A549 (cell line): Measurements from ENCODE around the gene FTH1. TPM values are rescaled to one million over a fixed set of nuclear protein-coding genes. Genes with fewer than 3 reads are reported as not detected.

Source experiments
- ATAC-seq, 2 experiments: fragments of 200-7000 bp in 1 of 2; fragments of >200 bp in 1 of 2; cut with Nextera tagmentation in 1 of 2; cut with Tn5 transposase in 1 of 2; 3 replicates each; pipeline versions ENCODE4 v1.8.0 to v1.9.1; 2018 to 2020; ENCODE audit warnings: mild to moderate bottlenecking in 1 of 2, moderate library complexity in 1 of 2
- CTCF ChIA-PET: fragments of 300-600 bp; sonication (Branson Sonifier 250); formaldehyde crosslinking; extraction: SDS; loops from one replicate; lab custom pipeline; 2021; ENCODE audit warnings: antibody characterized with exemption, inconsistent platforms; lab: Yijun Ruan, JAX
- POLR2A ChIA-PET: fragments of 350-600 bp; formaldehyde crosslinking; extraction: SDS; loops from one replicate; lab custom pipeline; 2021; ENCODE audit warnings: antibody characterized with exemption, inconsistent platforms; lab: Yijun Ruan, JAX
- DNase-seq, 2 experiments: peaks; one replicate each; pipeline versions ENCODE4 v3.0.0 to v3.0.0-alpha.2; 2011 to 2016; ENCODE audit warnings: low read depth in 1 of 2, low spot score in 1 of 2
- FAIRE-seq: peaks from 2 replicates; lab custom pipeline; 2011; peaks lifted over from hg19 to GRCh38; lab: Jason Lieb, UNC
- H3K27ac ChIP-seq, 2 experiments: fragments of >200 bp; sonication (Bioruptor Twin); formaldehyde crosslinking; 3 replicates each; pipeline ENCODE4 v1.5.1; 2016 to 2017
- H3K4me1 ChIP-seq: fragments of >200 bp; sonication (Bioruptor Twin); formaldehyde crosslinking; 3 replicates; pipeline ENCODE4 v1.6.1; 2016
- H3K4me2 ChIP-seq: fragments of >200 bp; sonication (Bioruptor Twin); formaldehyde crosslinking; 3 replicates; pipeline ENCODE4 v1.6.1; 2016
- H3K4me3 ChIP-seq: fragments of >200 bp; sonication (Bioruptor Twin); formaldehyde crosslinking; 3 replicates; pipeline ENCODE4 v1.5.1; 2016
- H3K9me3 ChIP-seq: fragments of >200 bp; sonication (Bioruptor Twin); formaldehyde crosslinking; 3 replicates; pipeline ENCODE4 v1.6.1; 2016
- BCL3 ChIP-seq: fragments of >200 bp; sonication (Bioruptor Twin); formaldehyde crosslinking; IDR thresholded peaks from 3 replicates; pipeline ENCODE4 v1.6.1; 2016
- CEBPB ChIP-seq, 2 experiments: fragments of >200 bp in 1 of 2; sonication (Bioruptor Twin) in 1 of 2; formaldehyde crosslinking in 1 of 2; IDR thresholded peaks; 2 replicates each; pipeline ENCODE4 v1.6.1; 2012 to 2016
- CTCF ChIP-seq: fragments of >200 bp; sonication (Bioruptor Twin); formaldehyde crosslinking; IDR thresholded peaks from 3 replicates; pipeline ENCODE4 v1.5.1; 2016
- E2F6 ChIP-seq: IDR thresholded peaks from 2 replicates; pipeline ENCODE4 v1.6.1; 2012; ENCODE audit warnings: low read depth, borderline replicate concordance
- EHMT2 ChIP-seq: fragments of 200-600 bp; sonication (generic); IDR thresholded peaks from 2 replicates; pipeline ENCODE4 v1.6.1; 2016; ENCODE audit warnings: antibody characterized with exemption, low read depth, mild to moderate bottlenecking, moderate library complexity
- HDAC2 ChIP-seq: fragments of 200-600 bp; sonication (generic); IDR thresholded peaks from 2 replicates; pipeline ENCODE4 v1.6.1; 2016
- HOXA7 ChIP-seq: fragments of 250-450 bp; sonication (Bioruptor Pico); IDR thresholded peaks from 2 replicates; pipeline ENCODE4 v1.5.0; 2020; ENCODE audit warnings: mild to moderate bottlenecking, moderate library complexity
- KDM1A ChIP-seq: fragments of 200-600 bp; sonication (generic); IDR thresholded peaks from 2 replicates; pipeline ENCODE4 v1.6.1; 2016; ENCODE audit warnings: low read depth, mild to moderate bottlenecking
- MAX ChIP-seq: IDR thresholded peaks from 2 replicates; pipeline ENCODE4 v1.6.1; 2012
- NFE2L2 ChIP-seq: fragments of 150-350 bp; conservative IDR thresholded peaks from 2 replicates; pipeline ENCODE4 v1.6.1; 2014; ENCODE audit warnings: low read length
- NPAS2 ChIP-seq: fragments of 250-450 bp; sonication (Bioruptor Pico); IDR thresholded peaks from 2 replicates; pipeline ENCODE4 v1.8.0; 2022; ENCODE audit warnings: mild to moderate bottlenecking, moderate library complexity, borderline replicate concordance
- POLR2A ChIP-seq: IDR thresholded peaks from 2 replicates; pipeline ENCODE4 v1.6.1; 2012; ENCODE audit warnings: mild to moderate bottlenecking, low read length
- POLR2AphosphoS2 ChIP-seq: conservative IDR thresholded peaks from 2 replicates; pipeline ENCODE4 v1.6.1; 2012; ENCODE audit warnings: low read length, improper control_type of control experiment, inconsistent platforms
- REST ChIP-seq: fragments of 200-600 bp; sonication (generic); IDR thresholded peaks from 2 replicates; pipeline ENCODE4 v1.6.1; 2016; ENCODE audit warnings: antibody characterized with exemption, mild to moderate bottlenecking, moderate library complexity
- RFX5 ChIP-seq: fragments of 450-650 bp; IDR thresholded peaks from 2 replicates; pipeline ENCODE4 v1.7.1; 2014; ENCODE audit warnings: antibody characterized with exemption, mild to moderate bottlenecking, moderate library complexity
- RNF2 ChIP-seq: fragments of 200-600 bp; sonication (generic); IDR thresholded peaks from 2 replicates; pipeline ENCODE4 v1.6.1; 2016; ENCODE audit warnings: low read depth, mild to moderate bottlenecking, antibody characterized with exemption, moderate library complexity, borderline replicate concordance
- TP53 ChIP-seq: fragments of 250-450 bp; sonication (Bioruptor Pico); IDR thresholded peaks from 2 replicates; pipeline ENCODE4 v1.5.0; 2021; ENCODE audit warnings: mild to moderate bottlenecking, moderate library complexity
- USF2 ChIP-seq: fragments of 450-650 bp; IDR thresholded peaks from 2 replicates; pipeline ENCODE4 v1.6.1; 2014; ENCODE audit warnings: antibody characterized with exemption
- ZC3H11A ChIP-seq: fragments of 450-650 bp; IDR thresholded peaks from 2 replicates; pipeline ENCODE4 v1.6.1; 2014; ENCODE audit warnings: antibody characterized with exemption, mild to moderate bottlenecking
- ZSCAN20 ChIP-seq: fragments of 250-450 bp; sonication (Bioruptor Pico); IDR thresholded peaks from 2 replicates; pipeline ENCODE4 v1.8.0; 2022; ENCODE audit warnings: mild to moderate bottlenecking, moderate library complexity
- WGBS: methylation state at CpG from one replicate; pipeline ENCODE4 v1.1.6; 2017; ENCODE audit errors: missing lambda C conversion rate; 5-methylcytosine and 5-hydroxymethylcytosine counted together
- polyA plus RNA-seq, 4 experiments: library from polyadenylated mRNA; depleted of rRNA in 3 of 4; stranded (reverse); fragments of >200 nt; fragmentation: RNase III in 1 of 4; extraction: RNeasy Plus Mini Kit Qiagen cat#74134 plus additional on column Dnase treatment in 1 of 4; gene quantifications; 2 replicates in 3 of 4; 3 replicates in 1 of 4; pipeline ENCODE4 v1.2.3, GENCODE V29; 2011 to 2017

The FTH1 gene
- polyA plus RNA-seq, 2 of the 4 experiments (the other 2 are of a cell fraction): 2,791 to 13,747 TPM

GRCh38 chr11:61926235-61926634 lies 41.2 kb downstream of the FTH1 start:
- Histone ChIP-seq H3K9me3 (no peaks in the 10 kb centered on the region), H3K4me3 (no peak overlapping the region), H3K27ac (no peak overlapping the region), H3K4me2 (no peak overlapping the region), H3K4me1 (peaks cover 15% of the 10 kb centered on the region)
- 95% methylated on average over 3 of the region's 3 CpGs for WGBS
- FAIRE-seq: no peak
- no peak for DNase-seq
- CTCF ChIA-PET: interaction anchor here (0.9 to 6.1 kb wide), 6 partner anchors 8 to 155 kb away, joined by 4 to 60 read pairs (median 10); no protein-coding TSS in a partner anchor
- TF ChIP-seq TP53 (CRISPR knock-in tag): no peak
- no peak for TF ChIP-seq KDM1A
- TF ChIP-seq E2F6: no peak
- TF ChIP-seq POLR2A: no peak
- TF ChIP-seq RFX5: no peak
- no peak for TF ChIP-seq NFE2L2
- TF ChIP-seq HOXA7 (CRISPR knock-in tag): no peak
- TF ChIP-seq ZC3H11A: no peak
- no peak for TF ChIP-seq HDAC2
- TF ChIP-seq CEBPB (IDR thresholded peaks at IDR 0.05): no peak
- no peak for TF ChIP-seq USF2
- TF ChIP-seq NPAS2: no peak
- no peak for TF ChIP-seq CTCF
- no peak for TF ChIP-seq REST
- TF ChIP-seq MAX: no peak
- no peak for TF ChIP-seq RNF2
- TF ChIP-seq ZSCAN20 (CRISPR knock-in tag): no peak
- no peak for TF ChIP-seq EHMT2
- no peak for TF ChIP-seq POLR2AphosphoS2
- no peak for ATAC-seq
- POLR2A ChIA-PET: no interaction called here

- no peaks in the 10 kb centered on the region for H3K9me3 ChIP-seq
- no peak overlapping the region for H3K4me2 ChIP-seq
- ATAC-seq (no peak), FAIRE-seq (no peak), DNase-seq (no peak)
- POLR2A ChIA-PET: no interaction called here
- WGBS: 80% methylated on average over 2 of the region's 2 CpGs
- CTCF ChIA-PET: interaction anchor here (0.6 to 6.1 kb wide), 9 partner anchors 9 to 181 kb away, joined by 3 to 60 read pairs (median 4); no protein-coding TSS in a partner anchor
- H3K4me3 ChIP-seq: no peak overlapping the region
- H3K27ac ChIP-seq: no peak overlapping the region
- H3K4me1 ChIP-seq: peaks cover 15% of the 10 kb centered on the region
- TF ChIP-seq BCL3: no peak
- TF ChIP-seq, all 56 proteins: peak for 0
Observed at GRCh38 chr11:61925736-61926135, 41.7 kb downstream of the FTH1 start.
